Prostate gland (tissue), 2 donors: ENCODE results near the gene LRRC75B.
"Not testable (repeated sequence)": the region's sequence is repeated elsewhere in the genome, so short reads cannot be mapped to it uniquely, and the experiment has no call there.

ENCODE experiments used
- POLR2A ChIP-seq: fragments of 450-650 bp; IDR thresholded peaks from one replicate; pipeline ENCODE4 v1.6.1; 2016; ENCODE audit warnings: antibody characterized with exemption, mild to moderate bottlenecking
- TF ChIP-seq, protein P1 (sequence below), 4 experiments: fragments of 200-600 bp in 2 of 4; fragments of 450-650 bp in 2 of 4; sonication (generic) in 2 of 4; IDR thresholded peaks; 1 replicate in 3 of 4; 2 replicates in 1 of 4; pipeline ENCODE4 v1.5.1; 2016 to 2019; ENCODE audit warnings: antibody characterized with exemption in 4 of 4, mild to moderate bottlenecking in 2 of 4, moderate library complexity in 2 of 4

DNA sequence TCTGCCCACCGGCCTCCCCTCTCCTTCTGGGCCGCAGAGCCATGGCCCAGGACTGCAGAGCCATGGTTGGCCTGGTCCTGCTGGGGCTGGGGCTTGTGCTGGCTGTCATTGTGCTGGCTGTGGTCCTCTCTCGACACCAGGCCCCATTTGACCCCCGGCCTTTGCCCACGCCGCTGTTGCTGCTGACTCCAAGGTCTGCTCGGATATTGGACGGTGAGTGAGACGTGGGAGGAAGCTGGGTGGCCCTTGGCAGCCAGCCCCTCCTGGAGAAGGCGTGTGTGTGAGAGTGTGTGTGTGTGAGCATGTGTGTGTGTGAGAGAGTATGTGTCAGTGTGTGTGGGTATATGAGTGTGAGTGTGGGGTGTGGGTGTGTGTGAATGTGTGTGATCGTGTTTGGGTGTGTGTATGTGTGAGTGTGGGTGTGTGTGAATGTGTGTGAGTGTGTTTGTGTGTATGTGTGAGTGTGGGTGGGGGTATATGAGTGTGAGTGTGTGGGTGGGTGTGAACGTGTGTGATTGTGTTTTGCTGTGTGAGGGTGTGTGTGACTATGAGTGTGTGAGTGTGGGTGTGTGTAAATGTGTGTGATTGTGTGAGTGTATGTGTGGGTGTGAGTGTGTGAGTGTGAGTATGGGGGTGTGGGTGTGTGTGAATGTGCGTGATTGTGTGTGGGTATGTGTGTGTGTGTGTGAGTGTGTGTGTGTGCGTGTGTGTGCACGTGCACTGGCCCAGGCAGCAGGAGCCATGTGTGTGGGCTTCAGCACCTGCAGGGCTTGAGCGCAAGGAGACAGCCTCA, 40.6 kb upstream of the LRRC75B start:
- TF ChIP-seq, protein P1, sequence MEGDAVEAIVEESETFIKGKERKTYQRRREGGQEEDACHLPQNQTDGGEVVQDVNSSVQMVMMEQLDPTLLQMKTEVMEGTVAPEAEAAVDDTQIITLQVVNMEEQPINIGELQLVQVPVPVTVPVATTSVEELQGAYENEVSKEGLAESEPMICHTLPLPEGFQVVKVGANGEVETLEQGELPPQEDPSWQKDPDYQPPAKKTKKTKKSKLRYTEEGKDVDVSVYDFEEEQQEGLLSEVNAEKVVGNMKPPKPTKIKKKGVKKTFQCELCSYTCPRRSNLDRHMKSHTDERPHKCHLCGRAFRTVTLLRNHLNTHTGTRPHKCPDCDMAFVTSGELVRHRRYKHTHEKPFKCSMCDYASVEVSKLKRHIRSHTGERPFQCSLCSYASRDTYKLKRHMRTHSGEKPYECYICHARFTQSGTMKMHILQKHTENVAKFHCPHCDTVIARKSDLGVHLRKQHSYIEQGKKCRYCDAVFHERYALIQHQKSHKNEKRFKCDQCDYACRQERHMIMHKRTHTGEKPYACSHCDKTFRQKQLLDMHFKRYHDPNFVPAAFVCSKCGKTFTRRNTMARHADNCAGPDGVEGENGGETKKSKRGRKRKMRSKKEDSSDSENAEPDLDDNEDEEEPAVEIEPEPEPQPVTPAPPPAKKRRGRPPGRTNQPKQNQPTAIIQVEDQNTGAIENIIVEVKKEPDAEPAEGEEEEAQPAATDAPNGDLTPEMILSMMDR (IDR thresholded peaks at IDR 0.05), result not testable (repeated sequence)
- TF ChIP-seq POLR2A, result not testable (repeated sequence)
